DMS114 treated with DMSO at 0.1 percent for 48 hours (cell line): ENCODE data around the gene PTP4A2.
"Not testable (repeated sequence)": the region's sequence is repeated elsewhere in the genome, so short reads cannot be mapped to it uniquely, and the experiment has no call there.

Experiments
- DNase-seq: peaks from one replicate; lab custom pipeline; 2025; ENCODE audit not compliant: unreplicated experiment; lab: John Stamatoyannopoulos, UW

Gene PTP4A2

DNA sequence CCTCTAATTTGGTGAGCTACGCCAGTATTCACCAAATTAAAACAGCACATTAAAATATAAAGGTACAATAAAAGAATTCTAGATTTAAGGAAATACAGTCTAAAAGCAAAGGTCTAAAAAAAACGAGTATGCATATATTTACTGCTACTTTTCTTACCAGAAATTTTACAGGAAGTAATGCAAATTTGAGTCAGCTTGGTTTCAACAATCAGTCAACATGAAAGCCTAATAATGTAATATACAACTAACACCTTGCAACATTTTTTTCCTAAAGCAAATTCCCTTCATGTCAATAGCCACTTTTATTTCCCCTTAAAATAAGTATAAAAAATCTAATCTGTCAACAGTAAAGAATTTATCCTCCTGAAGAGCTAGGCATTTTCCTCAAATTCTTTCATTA is 11.9 kb downstream of the PTP4A2 start:
- DNase-seq, result no peak

- not testable (repeated sequence) for DNase-seq
Observed at GRCh38 chr1:31925824-31926223, 12.3 kb downstream of the PTP4A2 start.

DNA sequence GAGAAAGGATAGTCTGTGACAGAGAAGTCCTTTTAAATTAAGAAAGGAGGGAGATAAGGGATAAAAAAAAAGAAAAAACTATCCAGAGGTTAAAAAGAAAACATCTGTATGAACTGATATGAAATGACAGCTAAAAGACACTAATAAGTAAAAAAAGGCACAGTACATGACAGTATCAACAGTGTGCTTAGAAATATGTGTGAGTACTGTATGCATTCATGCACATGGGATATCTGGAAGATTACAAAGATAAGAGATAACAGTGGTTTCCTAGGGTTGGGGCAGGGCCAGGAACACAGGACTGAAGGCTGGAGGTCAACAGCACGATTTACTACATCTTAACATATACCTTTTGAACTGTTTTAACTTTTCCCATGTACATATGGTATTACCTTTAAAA is 13.3 kb downstream of the PTP4A2 start:
- DNase-seq, result no peak

- DNase-seq, result no peak
Observed at GRCh38 chr1:31923901-31924535, 14.2 kb downstream of the PTP4A2 start.

GRCh38 chr1:31920956-31921355 is 17.2 kb downstream of the PTP4A2 start:
- DNase-seq, result no peak

DNA sequence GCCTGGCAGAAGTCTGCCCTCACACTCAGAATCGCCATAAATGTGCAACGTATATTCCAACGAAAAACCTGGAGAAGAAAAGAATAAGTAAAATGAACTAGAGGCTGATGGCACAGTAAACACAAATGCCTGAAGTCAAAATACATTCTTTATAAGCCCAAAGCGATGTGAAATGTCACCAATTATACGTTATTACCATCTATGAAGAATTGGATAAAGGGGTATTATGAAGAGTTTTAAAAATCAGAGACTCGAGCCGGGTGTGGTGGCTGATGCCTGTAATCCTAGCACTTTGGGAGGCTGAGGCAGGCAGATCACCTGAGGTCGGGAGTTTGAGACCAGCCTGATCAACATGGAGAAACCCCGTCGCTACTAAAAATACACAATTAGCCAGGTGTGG is 18.6 kb downstream of the PTP4A2 start:
- no peak for DNase-seq

DNA sequence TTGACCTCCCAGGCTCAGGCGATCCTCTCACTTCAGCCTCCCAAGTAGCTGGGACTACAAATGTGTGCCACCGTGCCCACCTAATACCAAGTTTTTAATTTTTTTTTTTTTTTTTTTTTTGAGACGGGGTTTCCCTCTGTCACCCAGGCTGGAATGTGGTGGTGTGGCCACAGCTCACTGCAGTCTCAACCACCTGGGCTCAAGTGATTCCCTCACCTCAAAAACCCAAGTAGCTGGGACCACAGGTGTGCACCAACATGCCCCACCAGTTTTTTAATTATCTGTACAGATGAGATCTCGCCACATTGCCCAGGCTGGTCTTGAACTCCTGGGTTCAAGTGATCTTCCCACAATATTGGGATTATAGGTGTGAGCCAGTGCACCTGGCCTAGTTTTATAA is 22.7 kb downstream of the PTP4A2 start:
- no peak for DNase-seq

GRCh38 chr1:31913968-31914367 is 24.2 kb downstream of the PTP4A2 start:
- no peak for DNase-seq

- DNase-seq, result no peak
Observed at GRCh38 chr1:31912839-31913239, 25.3 kb downstream of the PTP4A2 start.

GRCh38 chr1:31911994-31912780 is 26.0 kb downstream of the PTP4A2 start:
- DNase-seq, result no peak

GRCh38 chr1:31910933-31911332 is 27.2 kb downstream of the PTP4A2 start:
- DNase-seq, result no peak

DNA sequence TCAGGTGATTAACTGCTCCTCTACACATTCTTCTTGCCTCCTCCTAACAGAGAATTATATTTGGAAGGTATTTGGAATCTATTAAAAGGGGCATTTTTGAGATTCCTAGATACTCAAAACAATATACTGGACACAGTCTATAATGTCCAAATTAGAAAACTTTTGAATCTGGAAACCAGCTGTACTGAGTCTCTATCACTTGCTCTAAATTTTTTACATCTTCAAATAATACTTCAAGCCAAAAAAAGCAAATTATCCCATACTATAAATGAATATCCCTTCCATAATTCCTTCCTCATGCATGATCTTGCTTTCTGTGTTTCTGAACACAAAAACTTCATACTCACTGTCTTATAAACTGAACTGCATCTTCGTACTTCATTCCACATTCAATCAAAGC is 28.5 kb downstream of the PTP4A2 start:
- no peak for DNase-seq

DNA sequence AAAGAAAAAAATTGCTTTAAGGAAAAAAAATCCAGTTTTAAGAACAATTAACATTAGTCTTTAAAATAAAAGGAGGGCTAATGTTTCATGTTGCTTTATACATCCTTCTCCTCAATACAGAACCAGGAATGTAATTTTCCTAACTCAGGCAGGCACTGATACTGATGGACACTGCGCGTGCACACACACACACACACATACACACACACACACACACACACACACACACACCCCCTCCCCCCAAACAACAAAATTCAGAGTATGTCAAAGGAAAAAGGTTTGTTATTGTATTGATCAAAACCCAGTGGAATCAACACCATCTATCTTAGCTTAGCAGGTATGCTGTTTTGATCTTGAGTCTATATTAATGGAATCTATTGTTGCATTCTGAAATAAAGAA is 31.6 kb downstream of the PTP4A2 start:
- no peak for DNase-seq

DNA sequence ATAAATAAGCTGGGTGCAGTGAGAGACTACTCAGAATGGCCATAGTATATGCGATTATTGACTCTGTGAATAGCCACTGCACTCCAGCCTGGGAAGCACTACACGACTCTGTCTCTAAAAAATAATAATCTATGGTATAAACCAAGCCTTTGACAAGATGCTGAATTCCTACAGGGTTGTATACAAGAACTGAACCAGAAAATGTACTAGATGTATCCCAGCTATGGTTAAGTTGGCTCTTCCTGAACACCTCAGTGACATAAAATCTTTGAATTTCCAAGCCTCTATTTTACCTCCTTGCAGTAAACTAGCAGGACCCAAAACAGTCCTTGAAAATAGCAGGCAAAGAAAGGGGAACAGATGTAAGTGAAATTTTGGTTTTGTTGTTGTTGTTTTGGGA is 32.5 kb downstream of the PTP4A2 start:
- no peak for DNase-seq

- DNase-seq, result no peak
Observed at GRCh38 chr1:31905093-31905509, 33.1 kb downstream of the PTP4A2 start.

DNA sequence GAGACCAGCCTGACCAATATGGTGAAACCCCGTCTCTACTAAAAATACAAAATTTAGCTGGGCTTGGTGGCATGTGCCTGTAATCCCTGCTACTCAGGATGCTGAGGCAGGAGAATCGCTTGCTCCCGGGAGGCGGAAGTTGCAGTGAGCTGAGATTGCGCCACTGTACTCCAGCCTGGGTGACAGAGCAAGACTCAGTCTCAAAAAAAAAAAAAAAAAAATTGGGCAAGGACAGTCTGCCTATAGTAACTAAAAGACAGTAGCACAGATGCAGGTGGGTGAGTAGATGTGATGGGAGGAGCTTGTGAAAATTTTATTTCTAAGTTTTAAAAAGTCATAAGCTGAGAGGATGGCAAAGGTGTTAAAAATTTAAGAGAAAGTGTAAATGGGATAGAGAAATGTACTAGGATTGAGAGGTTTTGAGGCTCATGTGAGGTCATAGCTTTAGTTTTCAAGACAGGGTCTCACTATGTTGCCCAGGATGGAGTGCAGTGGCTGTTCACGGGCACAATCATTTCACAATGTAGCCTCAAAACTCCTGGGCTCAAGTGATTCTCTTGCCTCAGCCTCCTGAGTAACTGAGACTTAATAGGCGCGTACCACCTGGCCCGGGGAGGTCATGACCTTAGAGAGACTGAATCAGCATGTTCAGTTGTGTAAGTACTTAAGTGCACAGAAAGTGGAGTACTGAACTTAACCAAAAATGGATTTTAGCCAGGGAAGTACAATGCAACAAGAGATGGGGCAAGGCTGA is 33.7 kb downstream of the PTP4A2 start:
- no peak for DNase-seq

DNA sequence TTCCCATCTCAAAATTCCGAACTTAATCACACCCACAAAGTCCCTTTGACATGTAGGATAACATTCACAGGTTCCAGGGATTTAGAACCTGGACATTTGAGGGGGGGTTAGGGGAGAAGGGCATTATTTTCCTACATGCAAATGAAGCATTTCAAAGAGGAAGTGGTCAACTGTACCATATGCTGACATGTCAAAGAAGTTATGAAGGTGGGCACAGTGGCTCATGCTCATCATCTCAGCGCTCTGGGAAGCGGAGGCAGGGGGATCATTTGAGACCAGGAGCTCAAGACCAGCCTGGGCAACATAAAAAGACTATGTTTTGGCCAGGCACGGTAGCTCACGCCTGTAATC is 35.7 kb downstream of the PTP4A2 start:
- no peak for DNase-seq

DNA sequence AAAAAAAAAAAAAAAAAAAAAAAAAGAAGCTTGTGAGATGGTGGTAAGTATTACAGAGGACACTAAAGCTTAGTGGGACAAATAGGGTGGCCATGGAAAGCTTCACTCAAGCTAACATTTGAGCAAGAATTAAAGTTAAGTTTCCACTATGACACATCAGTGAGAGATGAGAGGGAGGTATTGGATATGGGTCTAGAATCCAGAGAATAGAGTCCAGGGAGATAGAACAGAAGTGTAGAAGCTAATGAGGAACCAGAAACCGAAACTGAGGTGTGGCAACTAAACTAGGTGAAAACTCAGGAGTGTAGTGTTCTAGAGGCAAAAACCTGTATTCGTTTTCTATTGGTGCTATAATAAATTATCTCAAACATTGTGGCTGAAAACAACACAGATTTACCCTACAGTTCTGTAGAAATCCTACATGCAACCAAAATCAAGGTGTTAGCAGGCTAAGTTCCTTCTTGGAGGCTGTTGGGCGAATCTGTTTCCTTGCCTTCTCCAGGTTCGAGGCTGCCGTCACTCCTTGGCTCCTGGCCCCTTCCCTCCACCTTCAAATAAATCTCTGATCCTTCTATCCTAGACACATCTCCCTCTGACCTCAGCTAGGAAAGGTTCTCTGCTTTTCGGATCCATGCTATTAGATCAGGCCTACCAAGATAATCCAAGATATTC is 36.2 kb downstream of the PTP4A2 start:
- no peak for DNase-seq

DNA sequence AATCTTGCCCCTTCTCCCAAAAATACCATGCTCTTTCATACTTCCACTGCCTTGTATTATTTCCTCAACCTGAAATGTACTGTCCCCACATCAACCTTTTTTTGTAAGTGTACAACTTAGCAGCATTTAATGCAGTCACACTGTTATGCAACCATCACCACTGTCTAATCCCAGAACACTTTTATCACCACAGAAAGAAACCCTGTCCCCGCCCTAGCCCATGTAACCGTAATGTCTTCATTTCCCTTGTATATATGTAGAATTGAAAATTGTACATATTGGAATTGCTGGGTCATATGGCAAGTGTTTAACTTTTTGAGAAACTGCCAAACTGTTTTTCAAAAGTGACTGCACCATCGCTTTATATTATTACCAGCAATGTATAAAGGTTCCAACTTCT is 37.4 kb downstream of the PTP4A2 start:
- no peak for DNase-seq

- DNase-seq, result no peak
Observed at GRCh38 chr1:31897526-31898100, 40.6 kb downstream of the PTP4A2 start.

GRCh38 chr1:31895474-31896198 is 42.5 kb downstream of the PTP4A2 start:
- DNase-seq, result not testable (repeated sequence)
